ENCODE measurements around the gene STRBP. TPM values are rescaled to one million over a fixed set of nuclear protein-coding genes. Genes with fewer than 3 reads are reported as not detected.

STRBP gene
- total RNA-seq, 2 donors from 2014 or later: 3.7 to 7.9 TPM

DNA sequence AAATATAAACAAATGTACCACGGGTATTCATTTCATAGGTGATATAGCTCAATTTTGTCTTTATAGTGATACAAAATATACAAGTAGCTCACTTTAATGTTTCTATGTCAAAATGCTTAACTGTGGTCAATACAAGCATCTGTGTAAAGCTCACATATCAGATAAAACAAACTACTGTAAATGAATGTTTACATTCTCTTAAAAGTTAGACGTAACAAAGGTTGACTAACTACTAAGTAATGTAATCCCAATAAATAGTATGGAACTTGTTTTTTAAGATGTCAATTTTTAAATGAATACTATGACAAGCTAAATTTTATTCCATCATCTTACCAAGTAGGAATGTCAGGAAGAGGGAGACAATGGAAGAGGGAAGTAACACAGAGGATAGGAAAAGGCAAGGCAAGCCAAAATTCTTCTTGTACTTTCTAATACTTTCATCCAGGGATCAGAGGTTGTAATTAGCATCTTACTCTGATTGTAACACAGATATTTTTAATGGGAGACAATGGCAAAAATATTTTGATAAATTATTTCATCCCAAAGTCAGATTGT, 105.5 kb downstream of the STRBP start:
- intact Hi-C loops (cut with DNase I): no loop called here
- DNase-seq (ENCODE audit: low spot score): no peak

DNA sequence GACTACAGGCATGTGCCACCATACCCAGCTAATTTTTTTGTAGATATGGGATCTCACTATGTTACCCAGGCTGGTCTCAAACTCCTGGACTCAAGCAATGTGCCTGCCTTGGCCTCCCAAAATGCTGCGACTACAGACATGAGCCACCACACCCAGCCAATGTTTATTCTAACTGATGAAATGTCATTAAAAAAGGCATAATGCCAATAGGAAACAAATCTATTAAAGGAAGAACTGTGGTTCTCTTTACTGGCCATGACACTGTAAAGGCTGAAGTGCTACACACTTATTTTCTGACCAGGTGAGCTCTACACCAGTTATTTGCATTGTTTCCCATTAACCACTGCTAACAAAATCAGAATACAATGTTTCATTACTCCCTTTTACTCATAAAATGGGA, 106.0 kb downstream of the STRBP start:
- DNase-seq (ENCODE audit: low spot score): no peak
- intact Hi-C loops (cut with DNase I): no loop called here

DNA sequence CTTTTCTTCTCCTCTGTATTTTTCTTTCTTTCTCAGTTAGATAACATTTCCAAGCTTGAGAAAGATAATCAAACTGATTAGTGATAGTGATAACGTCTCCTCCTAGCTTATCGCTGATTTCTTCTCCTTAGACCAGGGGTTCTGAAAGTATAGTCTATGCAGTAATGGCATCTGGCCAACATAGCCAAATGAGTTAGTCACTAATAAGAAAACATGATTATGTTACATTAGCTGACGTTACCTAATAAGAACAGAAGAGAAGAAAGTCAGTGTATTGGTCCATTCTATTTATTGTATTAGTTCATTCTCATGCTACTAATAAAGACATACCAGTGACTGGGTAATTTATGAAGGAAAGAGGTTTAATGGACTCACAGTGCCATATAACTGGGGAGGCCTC, 111.2 kb downstream of the STRBP start:
- DNase-seq (ENCODE audit: low spot score): no peak

GRCh38 chr9:123150708-123151503, 117.5 kb downstream of the STRBP start:
- DNase-seq (ENCODE audit: low spot score): no peak
- intact Hi-C loops (cut with DNase I): no loop called here

More for the DNA sequence above, 111.2 kb downstream of the STRBP start:
- intact Hi-C loops (cut with DNase I): no loop called here

DNA sequence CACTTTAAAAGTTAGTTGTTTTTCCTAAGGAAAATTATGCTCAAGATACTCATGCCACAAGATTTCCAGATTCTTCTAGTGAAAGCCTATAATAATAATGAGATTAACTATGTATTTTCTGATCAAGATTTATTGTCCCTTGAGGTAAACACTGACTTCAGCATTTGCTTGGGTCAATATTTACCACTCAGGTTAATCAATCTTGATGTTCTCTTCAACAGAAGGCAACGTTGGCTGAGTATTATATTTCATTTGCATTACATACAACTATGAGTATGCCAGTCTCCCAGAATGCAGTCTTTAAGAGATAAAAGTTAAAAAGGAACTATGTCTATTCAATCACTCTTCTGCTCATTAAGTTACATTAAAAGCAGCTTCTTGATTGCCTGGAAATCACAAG, 119.3 kb downstream of the STRBP start:
- intact Hi-C loops (cut with DNase I): no loop called here
- DNase-seq (ENCODE audit: low spot score): no peak

GRCh38 chr9:123138163-123138562, 130.2 kb downstream of the STRBP start:
- intact Hi-C loops (cut with DNase I): no loop called here
- DNase-seq (ENCODE audit: low spot score): no peak

DNA sequence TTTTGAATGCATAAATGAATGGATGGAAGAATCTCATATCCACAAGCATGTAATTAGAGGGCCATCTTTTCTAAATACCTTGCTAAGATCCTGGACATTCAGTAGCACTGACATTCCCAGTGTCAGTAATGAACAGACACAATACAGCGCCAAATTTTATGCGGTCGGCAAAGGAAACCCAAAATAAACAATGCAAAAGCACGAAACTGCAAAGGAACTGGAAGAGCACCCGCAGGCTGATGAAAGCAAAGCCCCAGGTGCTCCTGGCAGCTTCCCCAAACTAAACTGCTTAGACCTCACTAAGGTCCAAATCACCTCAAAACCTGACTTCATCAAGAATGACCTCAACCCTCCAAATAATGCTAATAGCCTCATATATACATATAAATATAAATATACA, 133.0 kb downstream of the STRBP start:
- no peak for DNase-seq (ENCODE audit: low spot score)
- intact Hi-C loops (cut with DNase I): no loop called here

- DNase-seq (ENCODE audit: low spot score): no peak
- intact Hi-C loops (cut with DNase I): no loop called here
Observed at GRCh38 chr9:123132696-123133095, 135.7 kb downstream of the STRBP start.

- intact Hi-C loops (cut with DNase I): no loop called here
- DNase-seq (ENCODE audit: low spot score): no peak
Observed at GRCh38 chr9:123131993-123132392, 136.4 kb downstream of the STRBP start.

GRCh38 chr9:123131258-123131657, 137.1 kb downstream of the STRBP start:
- intact Hi-C loops (cut with DNase I): no loop called here
- no peak for DNase-seq (ENCODE audit: low spot score)

GRCh38 chr9:123129423-123129822, 139.0 kb downstream of the STRBP start:
- DNase-seq (ENCODE audit: low spot score): no peak
- intact Hi-C loops (cut with DNase I): no loop called here

DNA sequence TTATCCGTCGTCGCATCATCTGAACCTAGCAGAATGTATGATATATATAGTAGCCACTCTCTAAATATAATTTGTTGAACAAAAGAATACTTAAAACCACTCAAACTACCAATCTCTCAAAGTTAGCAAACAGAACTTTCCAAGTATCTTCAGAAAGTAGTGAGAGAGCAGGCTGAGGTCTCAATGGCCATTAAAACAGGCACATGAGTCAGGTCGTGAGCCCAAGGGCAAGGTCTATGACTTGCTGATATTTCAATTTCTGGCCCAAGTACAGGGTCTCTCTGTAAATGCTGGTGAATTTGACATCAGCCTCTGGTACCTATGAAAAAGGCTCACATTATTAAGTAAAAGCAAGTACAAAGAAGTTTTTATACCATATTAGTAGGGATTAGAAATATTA, 139.8 kb downstream of the STRBP start:
- intact Hi-C loops (cut with DNase I): no loop called here
- DNase-seq (ENCODE audit: low spot score): no peak

- intact Hi-C loops (cut with DNase I): no loop called here
Observed at GRCh38 chr9:123127512-123128075, 140.8 kb downstream of the STRBP start.

DNA sequence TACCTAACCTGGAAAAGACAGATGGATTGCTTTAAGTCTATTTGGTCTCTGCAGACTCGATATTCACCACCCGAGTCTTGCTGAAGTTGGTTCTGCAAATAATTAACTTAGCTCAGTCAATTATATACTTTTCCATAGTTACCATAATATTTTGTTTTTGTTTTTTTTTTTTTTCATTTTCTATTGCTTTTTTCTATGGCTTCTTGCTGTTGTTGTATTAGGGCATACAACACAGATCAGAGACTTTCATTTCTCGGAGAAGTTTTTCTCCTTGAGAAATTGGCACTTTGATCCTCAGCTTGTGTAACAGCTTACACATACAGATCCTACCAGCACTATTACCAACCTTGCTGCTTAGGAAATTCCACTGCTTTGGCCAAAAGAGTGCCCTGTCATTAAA, 146.9 kb downstream of the STRBP start:
- DNase-seq (ENCODE audit: low spot score): no peak
- intact Hi-C loops (cut with DNase I): no loop called here

More at GRCh38 chr9:123127512-123128075, 140.8 kb downstream of the STRBP start:
- no peak for DNase-seq (ENCODE audit: low spot score)

- intact Hi-C loops (cut with DNase I): no loop called here
- no peak for DNase-seq (ENCODE audit: low spot score)
Observed at GRCh38 chr9:123120953-123121352, 147.4 kb downstream of the STRBP start.

DNA sequence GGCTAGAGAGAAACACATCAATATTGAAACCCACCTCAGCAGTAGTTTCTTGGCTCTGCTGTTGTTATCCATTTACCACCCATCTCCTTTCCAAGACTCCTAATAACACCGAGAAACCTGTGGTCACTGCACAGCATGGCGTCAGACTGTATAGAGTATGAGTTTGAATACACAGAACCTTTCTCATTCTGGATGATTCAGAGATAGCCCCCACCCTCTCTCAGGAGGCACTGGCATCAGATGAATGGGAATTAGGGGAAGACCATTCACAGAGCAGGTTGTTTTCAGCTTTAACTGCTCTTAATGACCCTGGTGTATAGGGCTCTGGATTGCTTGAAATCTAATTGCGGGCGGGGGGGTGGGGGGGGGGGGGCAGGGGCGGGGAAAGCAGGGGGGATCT, 148.3 kb downstream of the STRBP start:
- intact Hi-C loops (cut with DNase I): no loop called here

GRCh38 chr9:123119566-123119965, 148.8 kb downstream of the STRBP start:
- DNase-seq (ENCODE audit: low spot score): no peak
- intact Hi-C loops (cut with DNase I): no loop called here

More for the DNA sequence above, 148.3 kb downstream of the STRBP start:
- no peak for DNase-seq (ENCODE audit: low spot score)

DNA sequence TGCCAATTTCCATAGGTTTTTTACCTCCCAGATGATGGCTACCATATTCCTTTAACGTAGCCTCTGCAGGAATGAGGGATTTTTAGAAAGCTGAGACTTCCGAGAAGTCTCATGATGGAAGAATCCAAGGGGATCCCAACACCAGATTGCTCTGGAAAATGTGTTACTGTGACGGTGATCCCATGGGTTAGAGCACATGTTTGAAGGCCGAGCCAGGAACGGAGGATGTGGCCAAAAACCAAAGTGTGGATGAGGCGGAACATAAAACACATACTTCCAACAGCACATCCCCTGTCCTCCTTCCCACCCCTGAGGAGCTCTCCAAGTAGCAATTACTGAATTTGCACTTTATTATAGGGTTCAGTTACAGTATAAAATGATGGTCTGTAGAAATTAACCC, 152.3 kb downstream of the STRBP start:
- intact Hi-C loops (cut with DNase I): no loop called here
- DNase-seq (ENCODE audit: low spot score): no peak

- intact Hi-C loops (cut with DNase I): no loop called here
- DNase-seq (ENCODE audit: low spot score): no peak
Observed at GRCh38 chr9:123115146-123115913, 153.1 kb downstream of the STRBP start.

DNA sequence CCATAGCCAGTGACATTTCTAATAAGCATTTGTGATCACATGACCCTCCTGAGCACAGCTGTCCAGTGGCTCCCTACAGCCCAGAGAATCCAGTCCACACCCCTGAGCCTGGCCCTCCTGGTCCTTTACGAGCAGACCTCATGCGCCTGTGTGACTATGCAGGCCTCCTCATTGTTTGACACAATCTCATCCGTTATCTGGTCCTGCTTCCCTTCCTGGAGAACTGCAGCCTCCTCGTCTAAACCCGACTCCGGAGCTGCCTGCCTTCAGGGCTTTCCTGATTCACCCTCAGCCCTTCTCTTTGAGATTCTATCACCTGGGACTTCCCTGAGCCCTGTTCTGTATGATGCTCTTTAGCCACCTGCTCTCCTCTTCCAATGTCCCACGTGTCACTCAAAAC, 155.2 kb downstream of the STRBP start:
- DNase-seq (ENCODE audit: low spot score): no peak
- intact Hi-C loops (cut with DNase I): no loop called here

Measured in posterior vena cava (tissue), 2 donors.